HCT116 (cell line): Measurements from ENCODE around the gene PPP1R16B. TPM values are rescaled to one million over a fixed set of nuclear protein-coding genes. Genes with fewer than 3 reads are reported as not detected.

ENCODE experiments used
- ATAC-seq: fragments of 200-7000 bp; cut with Tn5 transposase; 2 replicates; pipeline ENCODE4 v1.9.1; 2020; ENCODE audit warnings: mild to moderate bottlenecking, moderate library complexity
- BruUV-seq: library from RNA; stranded (reverse); fragments of 400-500 nt; replicated peaks from 2 replicates; lab custom pipeline; 2021; lab: Mats Ljungman, UMichigan
- CTCF ChIA-PET: fragments of 300-600 bp; sonication (Branson Sonifier 250); formaldehyde crosslinking; loops from one replicate; lab custom pipeline; 2021; ENCODE audit warnings: antibody characterized with exemption; lab: Charles Lee
- POLR2A ChIA-PET: fragments of 300-600, 350-600 bp; sonication (Branson Sonifier 250); formaldehyde crosslinking; loops from one replicate; lab custom pipeline; 2021; ENCODE audit warnings: antibody characterized with exemption; lab: Charles Lee
- RAD21 ChIA-PET, 2 experiments: fragments of 300-600 bp; sonication (Branson Sonifier 250); formaldehyde crosslinking; loops; one replicate each; lab custom pipeline; 2023; ENCODE audit warnings: low total read pairs in 2 of 2; ENCODE audit not compliant: uncharacterized antibody in 2 of 2, unreplicated experiment in 2 of 2, low non-redundant PET in 1 of 2; lab: Charles Lee
- DNase-seq: peaks from one replicate; pipeline ENCODE4 v3.0.0-alpha.2; 2010; ENCODE audit warnings: low read depth, low spot score
- H2AFZ ChIP-seq: fragments of 200-600 bp; shearing (Covaris generic), sonication (generic); 2 replicates; pipeline ENCODE4 v1.6.1; 2017; ENCODE audit warnings: low read depth, mixed run types, mixed read lengths, antibody characterized with exemption, low read length; ENCODE audit not compliant: poor library complexity, severe bottlenecking
- H3K27ac ChIP-seq: 2 replicates; pipeline ENCODE4 v1.5.1; 2012; ENCODE audit warnings: low read depth, low read length
- H3K27me3 ChIP-seq: fragments of 200-600 bp; sonication (generic); 2 replicates; pipeline ENCODE4 v1.6.1; 2016; ENCODE audit warnings: mixed run types, low read length, mixed read lengths; ENCODE audit not compliant: insufficient read depth
- H3K36me3 ChIP-seq, 2 experiments: fragments of 200-500 bp in 1 of 2; fragments of 200-600 bp in 1 of 2; sonication (Bioruptor generic) in 1 of 2; sonication (generic) in 1 of 2; 2 replicates each; pipeline versions ENCODE4 v1.5.1 to v1.6.1; 2014 to 2016; ENCODE audit warnings: low read length in 2 of 2, inconsistent platforms in 1 of 2, mixed read lengths in 1 of 2, mixed run types in 1 of 2; ENCODE audit not compliant: insufficient read depth in 2 of 2, control insufficient read depth in 1 of 2
- H3K4me1 ChIP-seq, 2 experiments: fragments of 200-600 bp in 1 of 2; sonication (generic) in 1 of 2; 2 replicates each; pipeline versions ENCODE4 v1.5.1 to v1.6.1; 2012 to 2017; ENCODE audit warnings: low read length in 2 of 2, inconsistent platforms in 1 of 2, mild to moderate bottlenecking in 1 of 2, mixed read lengths in 1 of 2, mixed run types in 1 of 2, moderate library complexity in 1 of 2; ENCODE audit not compliant: insufficient read depth in 2 of 2, control insufficient read depth in 1 of 2
- H3K4me2 ChIP-seq: fragments of 200-600 bp; sonication (generic); 2 replicates; pipeline ENCODE4 v1.6.1; 2017; ENCODE audit warnings: mixed run types, low read length, mixed read lengths
- H3K4me3 ChIP-seq, 2 experiments: fragments of 200-600 bp in 1 of 2; sonication (generic) in 1 of 2; replicated peaks in 1 of 2; 2 replicates each; pipeline ENCODE4 v1.5.1; 2011 to 2016; ENCODE audit warnings: low read length in 2 of 2, control low read depth in 1 of 2, low read depth in 1 of 2, mild to moderate bottlenecking in 1 of 2, mixed read lengths in 1 of 2, mixed run types in 1 of 2
- H3K79me2 ChIP-seq: fragments of 200-600 bp; sonication (generic); 2 replicates; pipeline ENCODE4 v1.6.1; 2017; ENCODE audit warnings: mild to moderate bottlenecking, mixed run types, low read length, moderate library complexity, mixed read lengths; ENCODE audit not compliant: insufficient read depth
- H3K9ac ChIP-seq: fragments of 200-600 bp; sonication (generic); 2 replicates; pipeline ENCODE4 v1.6.1; 2016; ENCODE audit warnings: low read length, mixed read lengths
- H3K9me2 ChIP-seq: fragments of 200-600 bp; sonication (generic), shearing (Covaris generic); 2 replicates; pipeline ENCODE4 v1.6.1; 2017; ENCODE audit warnings: mixed run types, mild to moderate bottlenecking, moderate library complexity; ENCODE audit not compliant: insufficient read depth
- H3K9me3 ChIP-seq, 2 experiments: fragments of 200-500 bp in 1 of 2; fragments of 200-600 bp in 1 of 2; sonication (Bioruptor generic) in 1 of 2; sonication (generic) in 1 of 2; 2 replicates each; pipeline ENCODE4 v1.6.1; 2014 to 2017; ENCODE audit warnings: low read length in 2 of 2, mixed read lengths in 2 of 2, inconsistent platforms in 1 of 2, low read depth in 1 of 2, mild to moderate bottlenecking in 1 of 2, mixed run types in 1 of 2, moderate library complexity in 1 of 2; ENCODE audit not compliant: control insufficient read depth in 1 of 2, insufficient read depth in 1 of 2
- H4K20me1 ChIP-seq: fragments of 200-600 bp; sonication (generic), shearing (Covaris generic); 2 replicates; pipeline ENCODE4 v1.6.1; 2017; ENCODE audit warnings: mixed run types, mild to moderate bottlenecking, moderate library complexity; ENCODE audit not compliant: insufficient read depth
- EGR1 ChIP-seq: IDR thresholded peaks from 2 replicates; pipeline ENCODE4 v1.6.1; 2012; ENCODE audit warnings: low read depth
- EZH2phosphoT487 ChIP-seq: fragments of 200-600 bp; IDR thresholded peaks from 2 replicates; pipeline ENCODE4 v1.6.1; 2018; ENCODE audit warnings: antibody characterized with exemption, borderline replicate concordance
- MAX ChIP-seq: IDR thresholded peaks from 2 replicates; pipeline ENCODE4 v1.6.1; 2012
- SP1 ChIP-seq: IDR thresholded peaks from 2 replicates; pipeline ENCODE4 v1.6.1; 2012; ENCODE audit warnings: low read depth
- ZBTB33 ChIP-seq: IDR thresholded peaks from 2 replicates; pipeline ENCODE4 v1.6.1; 2011; ENCODE audit warnings: mild to moderate bottlenecking, low read length, moderate library complexity; ENCODE audit not compliant: insufficient replicate concordance; ENCODE audit errors: extremely low read depth
- ZFX ChIP-seq: fragments of 450-650 bp; IDR thresholded peaks from 2 replicates; pipeline ENCODE4 v1.6.1; 2017
- intact Hi-C: fragments of 100-400 bp; cut with micrococcal nuclease; formaldehyde crosslinking; loops from 2 replicates; pipeline ENCODE4 v1.10.0; 2022
- total RNA-seq: library from RNA; stranded (reverse); gene quantifications from one replicate; pipeline ENCODE4 v1.2.1, GENCODE V29; 2021; ENCODE audit not compliant: unreplicated experiment

The PPP1R16B gene
- total RNA-seq, 1 experiment from 2014 or later: 0.52 TPM

DNA sequence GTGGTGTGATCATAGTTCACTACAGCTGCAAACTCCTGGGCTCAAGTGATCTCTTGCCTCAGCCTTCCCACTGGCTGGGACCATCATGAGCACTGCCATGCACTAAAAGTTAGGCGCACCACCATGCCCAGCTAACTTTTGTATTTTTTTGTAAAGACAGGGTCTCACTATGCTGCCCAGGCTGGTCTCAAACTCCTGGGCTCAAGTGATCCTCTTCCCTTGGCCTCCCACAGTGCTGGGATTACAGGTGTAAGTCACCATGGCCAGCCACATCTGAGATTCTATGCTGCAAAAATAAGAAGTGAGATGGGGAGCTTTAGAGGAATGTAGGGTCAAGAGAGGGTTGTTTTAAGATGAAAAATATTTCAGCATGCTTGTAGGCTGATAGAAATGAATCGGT lies 119.2 kb downstream of the PPP1R16B start:
- Histone ChIP-seq H3K79me2 (peaks cover 35% of the 10 kb centered on the region), H3K9ac (no peak overlapping the region), H3K36me3 (no peaks in the 10 kb centered on the region; a peak in 1 of 4 replicates), H4K20me1 (no peaks in the 10 kb centered on the region), H2AFZ (no peak overlapping the region), H3K9me2 (no peaks in the 10 kb centered on the region), H3K4me1 (peaks cover 8 to 26% of the 10 kb centered on the region in 2 experiments), H3K4me3 (no peak overlapping the region), H3K27ac (no peak overlapping the region), H3K27me3 (peaks cover 20% of the 10 kb centered on the region; the same call in 1 of the 2 replicates), H3K4me2 (no peak overlapping the region), H3K9me3 (no peaks in the 10 kb centered on the region)
- TF ChIP-seq ZBTB33: no peak
- TF ChIP-seq EZH2phosphoT487: no peak
- no peak for TF ChIP-seq MAX
- no peak for TF ChIP-seq ZFX
- TF ChIP-seq EGR1: no peak
- no peak for TF ChIP-seq SP1
- POLR2A ChIA-PET: no interaction called here
- no TSS peak for BruUV-seq
- CTCF ChIA-PET: no interaction called here
- intact Hi-C loops: no loop called here
- RAD21 ChIA-PET: no interaction called here
- ATAC-seq (no peak), DNase-seq (no peak)
